GM12872 (cell line): Measurements from ENCODE around the gene EPB41.

Experiments used
- CTCF ChIP-seq: IDR thresholded peaks from 3 replicates; pipeline ENCODE4 v1.5.1; 2011; ENCODE audit warnings: low read depth, mild to moderate bottlenecking, low read length, moderate library complexity; ENCODE audit not compliant: insufficient read depth

EPB41 gene

GRCh38 chr1:28933918-28934317 lies 19.5 kb downstream of the EPB41 start:
- no peak for TF ChIP-seq CTCF

GRCh38 chr1:28934676-28935075 lies 20.3 kb downstream of the EPB41 start:
- TF ChIP-seq CTCF = no peak

- TF ChIP-seq CTCF = no peak
Observed at GRCh38 chr1:28935293-28935692, 20.9 kb downstream of the EPB41 start.

- no peak for TF ChIP-seq CTCF
Observed at GRCh38 chr1:28936094-28936493, 21.7 kb downstream of the EPB41 start.

GRCh38 chr1:28936528-28936927 lies 22.2 kb downstream of the EPB41 start:
- TF ChIP-seq CTCF = no peak

GRCh38 chr1:28950006-28950405 lies 35.6 kb downstream of the EPB41 start:
- TF ChIP-seq CTCF = no peak

GRCh38 chr1:28950449-28950848 lies 36.1 kb downstream of the EPB41 start:
- TF ChIP-seq CTCF = no peak
